Liver (tissue), 3 donors: Measurements from ENCODE around the gene CPEB2.
A peak's percentile ranks its signal among the peaks of the same experiment; 100 is the strongest.

Experiments
- EGR1 ChIP-seq, 2 donors: IDR thresholded peaks; 2 replicates each; pipeline ENCODE4 v1.6.1; 2016 to 2018; ENCODE audit warnings: antibody characterized with exemption in 2 of 2, low read depth in 2 of 2
- GABPA ChIP-seq, 2 donors: IDR thresholded peaks in 1 of 2; conservative IDR thresholded peaks in 1 of 2; 2 replicates each; pipeline ENCODE4 v1.6.1; 2016; ENCODE audit warnings: antibody characterized with exemption in 2 of 2, mild to moderate bottlenecking in 1 of 2, moderate library complexity in 1 of 2
- JUND ChIP-seq, 2 donors: IDR thresholded peaks; 2 replicates each; pipeline ENCODE4 v1.6.1; 2016; ENCODE audit warnings: antibody characterized with exemption in 2 of 2
- NR2F2 ChIP-seq: IDR thresholded peaks from 2 replicates; pipeline ENCODE4 v1.6.1; 2016; ENCODE audit warnings: antibody characterized with exemption
- RAD21 ChIP-seq, 2 donors: IDR thresholded peaks; 2 replicates each; pipeline ENCODE4 v1.6.1; 2016; ENCODE audit warnings: antibody characterized with exemption in 2 of 2, mild to moderate bottlenecking in 2 of 2
- RXRA ChIP-seq, 2 donors: IDR thresholded peaks; 2 replicates each; pipeline ENCODE4 v1.6.1; 2017 to 2018; ENCODE audit warnings: antibody characterized with exemption in 2 of 2, mild to moderate bottlenecking in 1 of 2
- TAF1 ChIP-seq: conservative IDR thresholded peaks from 2 replicates; pipeline ENCODE4 v1.6.1; 2016; ENCODE audit warnings: antibody characterized with exemption, mild to moderate bottlenecking
- YY1 ChIP-seq: IDR thresholded peaks from 2 replicates; pipeline ENCODE4 v1.6.1; 2016; ENCODE audit warnings: antibody characterized with exemption, mild to moderate bottlenecking
- TF ChIP-seq, protein P1 (sequence below): fragments of 150-350 bp; IDR thresholded peaks from 2 replicates; pipeline ENCODE4 v1.5.1; 2017; ENCODE audit warnings: improper control_type of control experiment, low read depth, low read length; ENCODE audit not compliant: missing input control
- TF ChIP-seq, protein P2 (sequence below): IDR thresholded peaks from 2 replicates; pipeline ENCODE4 v1.6.1; 2016; ENCODE audit warnings: antibody characterized with exemption
- TF ChIP-seq, protein P3 (sequence below): IDR thresholded peaks from 2 replicates; pipeline ENCODE4 v1.6.1; 2016; ENCODE audit warnings: antibody characterized with exemption
- TF ChIP-seq, protein P4 (sequence below): IDR thresholded peaks from 2 replicates; pipeline ENCODE4 v1.6.1; 2016; ENCODE audit warnings: antibody characterized with exemption, mild to moderate bottlenecking
- TF ChIP-seq, protein P5 (sequence below): IDR thresholded peaks from 2 replicates; pipeline ENCODE4 v1.6.1; 2016; ENCODE audit warnings: antibody characterized with exemption
- donor health status: healthy.
- donor health status: healthy.

DNA sequence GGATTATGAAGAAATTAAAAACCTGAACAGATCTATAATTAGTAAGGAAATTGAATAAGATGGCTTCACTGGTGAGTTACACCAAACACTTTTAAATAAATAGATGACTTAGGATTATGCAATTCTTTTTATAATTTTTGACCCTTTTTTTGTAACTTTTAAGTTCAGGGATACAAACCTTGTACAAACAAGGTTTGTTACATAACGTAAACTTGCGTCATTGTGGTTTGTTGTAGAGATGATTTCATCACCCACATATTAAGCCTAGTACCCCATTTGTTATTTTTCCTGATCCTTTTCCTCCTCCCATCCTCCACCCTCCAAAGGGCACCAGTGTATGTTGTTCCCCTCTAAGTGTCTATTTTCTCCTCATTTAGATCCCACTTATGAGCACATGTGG, 75.7 kb downstream of the CPEB2 start:
- TF ChIP-seq, protein P1, sequence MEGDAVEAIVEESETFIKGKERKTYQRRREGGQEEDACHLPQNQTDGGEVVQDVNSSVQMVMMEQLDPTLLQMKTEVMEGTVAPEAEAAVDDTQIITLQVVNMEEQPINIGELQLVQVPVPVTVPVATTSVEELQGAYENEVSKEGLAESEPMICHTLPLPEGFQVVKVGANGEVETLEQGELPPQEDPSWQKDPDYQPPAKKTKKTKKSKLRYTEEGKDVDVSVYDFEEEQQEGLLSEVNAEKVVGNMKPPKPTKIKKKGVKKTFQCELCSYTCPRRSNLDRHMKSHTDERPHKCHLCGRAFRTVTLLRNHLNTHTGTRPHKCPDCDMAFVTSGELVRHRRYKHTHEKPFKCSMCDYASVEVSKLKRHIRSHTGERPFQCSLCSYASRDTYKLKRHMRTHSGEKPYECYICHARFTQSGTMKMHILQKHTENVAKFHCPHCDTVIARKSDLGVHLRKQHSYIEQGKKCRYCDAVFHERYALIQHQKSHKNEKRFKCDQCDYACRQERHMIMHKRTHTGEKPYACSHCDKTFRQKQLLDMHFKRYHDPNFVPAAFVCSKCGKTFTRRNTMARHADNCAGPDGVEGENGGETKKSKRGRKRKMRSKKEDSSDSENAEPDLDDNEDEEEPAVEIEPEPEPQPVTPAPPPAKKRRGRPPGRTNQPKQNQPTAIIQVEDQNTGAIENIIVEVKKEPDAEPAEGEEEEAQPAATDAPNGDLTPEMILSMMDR = no peak
- TF ChIP-seq RAD21 (IDR thresholded peaks at IDR 0.05) (peak; percentile 27 to 38), JUND (IDR thresholded peaks at IDR 0.05) (peak in 1 of 2 donors; percentile 58), YY1 (peak; percentile 78), TAF1 (no peak), EGR1 (IDR thresholded peaks at IDR 0.05; ENCODE audit: low read depth in 2 of 2) (peak in 1 of 2 donors; percentile 20), RXRA (IDR thresholded peaks at IDR 0.05) (peak; percentile 72 to 84), NR2F2 (no peak), GABPA (IDR thresholded peaks at IDR 0.05 in 1 of 2, conservative IDR thresholded peaks at IDR 0.05 in 1 of 2) (no peak)
- TF ChIP-seq, protein P2, sequence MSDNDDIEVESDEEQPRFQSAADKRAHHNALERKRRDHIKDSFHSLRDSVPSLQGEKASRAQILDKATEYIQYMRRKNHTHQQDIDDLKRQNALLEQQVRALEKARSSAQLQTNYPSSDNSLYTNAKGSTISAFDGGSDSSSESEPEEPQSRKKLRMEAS = no peak
- TF ChIP-seq, protein P3, sequence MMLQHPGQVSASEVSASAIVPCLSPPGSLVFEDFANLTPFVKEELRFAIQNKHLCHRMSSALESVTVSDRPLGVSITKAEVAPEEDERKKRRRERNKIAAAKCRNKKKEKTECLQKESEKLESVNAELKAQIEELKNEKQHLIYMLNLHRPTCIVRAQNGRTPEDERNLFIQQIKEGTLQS = peak; percentile 94
- TF ChIP-seq, protein P4, sequence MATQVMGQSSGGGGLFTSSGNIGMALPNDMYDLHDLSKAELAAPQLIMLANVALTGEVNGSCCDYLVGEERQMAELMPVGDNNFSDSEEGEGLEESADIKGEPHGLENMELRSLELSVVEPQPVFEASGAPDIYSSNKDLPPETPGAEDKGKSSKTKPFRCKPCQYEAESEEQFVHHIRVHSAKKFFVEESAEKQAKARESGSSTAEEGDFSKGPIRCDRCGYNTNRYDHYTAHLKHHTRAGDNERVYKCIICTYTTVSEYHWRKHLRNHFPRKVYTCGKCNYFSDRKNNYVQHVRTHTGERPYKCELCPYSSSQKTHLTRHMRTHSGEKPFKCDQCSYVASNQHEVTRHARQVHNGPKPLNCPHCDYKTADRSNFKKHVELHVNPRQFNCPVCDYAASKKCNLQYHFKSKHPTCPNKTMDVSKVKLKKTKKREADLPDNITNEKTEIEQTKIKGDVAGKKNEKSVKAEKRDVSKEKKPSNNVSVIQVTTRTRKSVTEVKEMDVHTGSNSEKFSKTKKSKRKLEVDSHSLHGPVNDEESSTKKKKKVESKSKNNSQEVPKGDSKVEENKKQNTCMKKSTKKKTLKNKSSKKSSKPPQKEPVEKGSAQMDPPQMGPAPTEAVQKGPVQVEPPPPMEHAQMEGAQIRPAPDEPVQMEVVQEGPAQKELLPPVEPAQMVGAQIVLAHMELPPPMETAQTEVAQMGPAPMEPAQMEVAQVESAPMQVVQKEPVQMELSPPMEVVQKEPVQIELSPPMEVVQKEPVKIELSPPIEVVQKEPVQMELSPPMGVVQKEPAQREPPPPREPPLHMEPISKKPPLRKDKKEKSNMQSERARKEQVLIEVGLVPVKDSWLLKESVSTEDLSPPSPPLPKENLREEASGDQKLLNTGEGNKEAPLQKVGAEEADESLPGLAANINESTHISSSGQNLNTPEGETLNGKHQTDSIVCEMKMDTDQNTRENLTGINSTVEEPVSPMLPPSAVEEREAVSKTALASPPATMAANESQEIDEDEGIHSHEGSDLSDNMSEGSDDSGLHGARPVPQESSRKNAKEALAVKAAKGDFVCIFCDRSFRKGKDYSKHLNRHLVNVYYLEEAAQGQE = peak; percentile 49
- TF ChIP-seq, protein P5, sequence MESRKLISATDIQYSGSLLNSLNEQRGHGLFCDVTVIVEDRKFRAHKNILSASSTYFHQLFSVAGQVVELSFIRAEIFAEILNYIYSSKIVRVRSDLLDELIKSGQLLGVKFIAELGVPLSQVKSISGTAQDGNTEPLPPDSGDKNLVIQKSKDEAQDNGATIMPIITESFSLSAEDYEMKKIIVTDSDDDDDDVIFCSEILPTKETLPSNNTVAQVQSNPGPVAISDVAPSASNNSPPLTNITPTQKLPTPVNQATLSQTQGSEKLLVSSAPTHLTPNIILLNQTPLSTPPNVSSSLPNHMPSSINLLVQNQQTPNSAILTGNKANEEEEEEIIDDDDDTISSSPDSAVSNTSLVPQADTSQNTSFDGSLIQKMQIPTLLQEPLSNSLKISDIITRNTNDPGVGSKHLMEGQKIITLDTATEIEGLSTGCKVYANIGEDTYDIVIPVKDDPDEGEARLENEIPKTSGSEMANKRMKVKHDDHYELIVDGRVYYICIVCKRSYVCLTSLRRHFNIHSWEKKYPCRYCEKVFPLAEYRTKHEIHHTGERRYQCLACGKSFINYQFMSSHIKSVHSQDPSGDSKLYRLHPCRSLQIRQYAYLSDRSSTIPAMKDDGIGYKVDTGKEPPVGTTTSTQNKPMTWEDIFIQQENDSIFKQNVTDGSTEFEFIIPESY = peak; percentile 70
